H1 (cell line): ENCODE results near the gene SHMT1. TPM values are rescaled to one million over a fixed set of nuclear protein-coding genes. Genes with fewer than 3 reads are reported as not detected.

ENCODE experiments used
- ASH2L ChIP-seq: fragments of 200-600, 300-600 bp; sonication (generic); IDR thresholded peaks from one replicate; pipeline ENCODE4 v1.7.1; 2017; ENCODE audit warnings: low read length
- EGR1 ChIP-seq: IDR thresholded peaks from 2 replicates; pipeline ENCODE4 v1.6.1; 2011; ENCODE audit warnings: low read depth, low read length, borderline replicate concordance
- EZH2 ChIP-seq: fragments of 200-600 bp; sonication (generic); IDR thresholded peaks from 2 replicates; pipeline ENCODE4 v1.7.1; 2012; ENCODE audit warnings: low read depth, mild to moderate bottlenecking, moderate library complexity, low read length, inconsistent platforms; ENCODE audit not compliant: severe bottlenecking
- MAX ChIP-seq: IDR thresholded peaks from 2 replicates; pipeline ENCODE4 v1.6.1; 2012; ENCODE audit warnings: inconsistent platforms
- RAD21 ChIP-seq, 2 experiments: IDR thresholded peaks in 1 of 2; conservative IDR thresholded peaks in 1 of 2; 2 replicates each; pipeline ENCODE4 v1.6.1; 2011; ENCODE audit warnings: low read depth in 2 of 2, low read length in 2 of 2, improper control_type of control experiment in 1 of 2, inconsistent platforms in 1 of 2, mild to moderate bottlenecking in 1 of 2, moderate library complexity in 1 of 2
- SAP30 ChIP-seq: fragments of 300-600 bp; sonication (generic); IDR thresholded peaks from 2 replicates; pipeline ENCODE4 v1.7.1; 2012; ENCODE audit warnings: low read length, moderate library complexity, mild to moderate bottlenecking, inconsistent platforms; ENCODE audit not compliant: insufficient read depth, insufficient replicate concordance
- SIX5 ChIP-seq: IDR thresholded peaks from 2 replicates; pipeline ENCODE4 v1.6.1; 2011; ENCODE audit warnings: mild to moderate bottlenecking, low read depth, low read length
- TAF7 ChIP-seq: optimal IDR thresholded peaks from 2 replicates; pipeline ENCODE3; 2011; ENCODE audit warnings: low read depth, mild to moderate bottlenecking, inconsistent platforms, low read length, moderate library complexity, borderline replicate concordance
- polyA plus RNA-seq, 7 experiments: library from polyadenylated mRNA; depleted of rRNA in 3 of 7; stranded (reverse) in 5 of 7; unstranded in 2 of 7; fragments of >200 nt in 5 of 7; fragments of 200-250 nt in 2 of 7; gene quantifications; 1 replicate in 5 of 7; 2 replicates in 1 of 7; 4 replicates in 1 of 7; pipeline versions ENCODE4 v1.2.1 to v1.2.3, GENCODE V29; 2011 to 2013; ENCODE audit warnings: missing spikeins in 2 of 7, mixed read lengths in 2 of 7
- total RNA-seq: library from RNA; stranded (reverse); fragmentation: NEBNext Ultra II Directional; extraction: Animal tissue kit (Norgen Biotek cat#: 25700); gene quantifications from 2 replicates; pipeline ENCODE4 v1.2.1, GENCODE V29; 2021

Gene SHMT1
- total and polyA plus RNA-seq, 2 of the 8 experiments (the other 6 are each of a cell fraction or from before 2014, with no cell fraction given) = 30.7 to 39.3 TPM

- no peak for TF ChIP-seq EZH2
- no peak for TF ChIP-seq TAF7
- no peak for TF ChIP-seq MAX
- no peak for TF ChIP-seq SAP30
- no peak for TF ChIP-seq ASH2L
- TF ChIP-seq RAD21 (IDR thresholded peaks at IDR 0.05 in 1 of 2, conservative IDR thresholded peaks at IDR 0.05 in 1 of 2; ENCODE audit: low read depth in 2 of 2, low read length in 2 of 2) = no peak
- no peak for TF ChIP-seq SIX5
- TF ChIP-seq EGR1 = no peak
- TF ChIP-seq, all 59 proteins: peak for 0
Observed at GRCh38 chr17:18378205-18378505, 14.8 kb upstream of the SHMT1 start (continued).
